Measurements from ENCODE around the gene HYDIN.
"Not testable (repeated sequence)": the region's sequence is repeated elsewhere in the genome, so short reads cannot be mapped to it uniquely, and the experiment has no call there.

DNA sequence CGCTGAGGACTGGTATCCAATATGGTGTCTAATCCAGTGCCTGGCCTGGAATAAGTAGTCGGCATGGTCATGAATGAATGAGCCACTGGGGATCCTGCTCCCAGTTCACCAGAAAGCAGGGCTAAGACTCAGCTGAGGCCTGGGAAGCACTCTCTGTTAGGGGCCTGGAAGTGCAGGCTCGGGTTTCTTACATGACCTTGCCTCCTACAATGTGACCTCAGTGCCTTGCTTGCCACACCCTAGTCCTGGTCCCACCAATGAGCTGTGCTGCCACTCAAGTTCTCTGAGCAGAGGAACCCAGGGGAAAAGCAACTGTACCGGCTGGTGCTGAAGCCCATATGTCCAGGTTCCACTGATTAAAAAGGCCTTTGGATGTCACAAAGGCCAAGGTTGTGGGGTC, 238.0 kb downstream of the HYDIN start:
- TF ChIP-seq, protein P1, sequence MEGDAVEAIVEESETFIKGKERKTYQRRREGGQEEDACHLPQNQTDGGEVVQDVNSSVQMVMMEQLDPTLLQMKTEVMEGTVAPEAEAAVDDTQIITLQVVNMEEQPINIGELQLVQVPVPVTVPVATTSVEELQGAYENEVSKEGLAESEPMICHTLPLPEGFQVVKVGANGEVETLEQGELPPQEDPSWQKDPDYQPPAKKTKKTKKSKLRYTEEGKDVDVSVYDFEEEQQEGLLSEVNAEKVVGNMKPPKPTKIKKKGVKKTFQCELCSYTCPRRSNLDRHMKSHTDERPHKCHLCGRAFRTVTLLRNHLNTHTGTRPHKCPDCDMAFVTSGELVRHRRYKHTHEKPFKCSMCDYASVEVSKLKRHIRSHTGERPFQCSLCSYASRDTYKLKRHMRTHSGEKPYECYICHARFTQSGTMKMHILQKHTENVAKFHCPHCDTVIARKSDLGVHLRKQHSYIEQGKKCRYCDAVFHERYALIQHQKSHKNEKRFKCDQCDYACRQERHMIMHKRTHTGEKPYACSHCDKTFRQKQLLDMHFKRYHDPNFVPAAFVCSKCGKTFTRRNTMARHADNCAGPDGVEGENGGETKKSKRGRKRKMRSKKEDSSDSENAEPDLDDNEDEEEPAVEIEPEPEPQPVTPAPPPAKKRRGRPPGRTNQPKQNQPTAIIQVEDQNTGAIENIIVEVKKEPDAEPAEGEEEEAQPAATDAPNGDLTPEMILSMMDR (conservative IDR thresholded peaks at IDR 0.05; ENCODE audit: low read length) = not testable (repeated sequence)
- not testable (repeated sequence) for TF ChIP-seq EZH2phosphoT487 (IDR thresholded peaks at IDR 0.05; ENCODE audit: borderline replicate concordance)

Data from Loucy (cell line).